Ecto neural progenitor cell (in vitro differentiated cells): ENCODE measurements around the gene OPRM1.
"Not testable (repeated sequence)": the region's sequence is repeated elsewhere in the genome, so short reads cannot be mapped to it uniquely, and the experiment has no call there.

Experiments
- DNase-seq: peaks from one replicate; pipeline ENCODE4 v3.0.0-alpha.2; 2018; ENCODE audit warnings: low spot score

Gene OPRM1

GRCh38 chr6:154154389-154154967 is 115.4 kb downstream of the OPRM1 start:
- no peak for DNase-seq

GRCh38 chr6:154156135-154156896 is 117.3 kb downstream of the OPRM1 start:
- peak; percentile 55 for DNase-seq

DNA sequence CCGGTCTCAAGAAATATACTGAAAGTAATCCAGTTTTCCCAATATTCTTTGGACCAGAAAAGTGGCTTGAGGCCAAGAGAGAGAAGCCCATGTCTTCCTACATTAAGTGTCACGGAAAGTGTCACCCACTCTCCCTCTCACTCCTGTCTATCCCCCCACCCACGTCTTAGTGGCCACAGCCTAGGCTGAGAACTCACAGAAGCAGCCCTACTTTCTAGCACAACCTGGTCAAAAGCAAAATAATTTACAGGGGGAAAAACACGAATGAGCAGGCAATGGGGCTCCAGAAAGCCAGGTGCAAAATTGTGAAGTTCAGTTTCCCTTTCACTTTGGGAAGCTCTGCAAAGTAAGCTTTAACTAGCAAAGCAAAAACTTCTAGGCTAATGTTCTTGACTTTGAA is 118.0 kb downstream of the OPRM1 start:
- no peak for DNase-seq

- DNase-seq, result no peak
Observed at GRCh38 chr6:154157706-154158105, 118.7 kb downstream of the OPRM1 start.

GRCh38 chr6:154159126-154159525 is 120.1 kb downstream of the OPRM1 start:
- DNase-seq, result no peak

GRCh38 chr6:154161689-154162088 is 122.6 kb downstream of the OPRM1 start:
- DNase-seq, result no peak

DNA sequence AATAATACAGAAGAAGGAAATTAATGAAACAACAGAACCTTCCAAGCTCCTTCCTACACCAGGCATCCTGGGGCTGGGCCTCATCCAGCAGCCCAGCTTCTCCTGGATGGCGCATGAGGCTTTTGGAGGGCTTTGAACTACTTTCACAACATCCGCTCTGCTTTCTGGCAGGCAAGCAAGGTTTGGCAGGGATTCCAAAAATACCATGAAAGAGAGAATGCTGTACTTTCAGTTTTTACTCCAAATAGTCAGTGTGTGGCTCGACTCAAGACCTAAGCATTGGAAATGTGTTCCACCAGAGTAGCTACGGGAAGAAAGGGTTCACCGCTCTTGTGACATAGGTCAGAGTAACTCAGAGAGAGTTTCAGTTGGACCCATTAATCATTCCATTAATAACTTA is 125.4 kb downstream of the OPRM1 start:
- no peak for DNase-seq

GRCh38 chr6:154165478-154165877 is 126.4 kb downstream of the OPRM1 start:
- no peak for DNase-seq

DNA sequence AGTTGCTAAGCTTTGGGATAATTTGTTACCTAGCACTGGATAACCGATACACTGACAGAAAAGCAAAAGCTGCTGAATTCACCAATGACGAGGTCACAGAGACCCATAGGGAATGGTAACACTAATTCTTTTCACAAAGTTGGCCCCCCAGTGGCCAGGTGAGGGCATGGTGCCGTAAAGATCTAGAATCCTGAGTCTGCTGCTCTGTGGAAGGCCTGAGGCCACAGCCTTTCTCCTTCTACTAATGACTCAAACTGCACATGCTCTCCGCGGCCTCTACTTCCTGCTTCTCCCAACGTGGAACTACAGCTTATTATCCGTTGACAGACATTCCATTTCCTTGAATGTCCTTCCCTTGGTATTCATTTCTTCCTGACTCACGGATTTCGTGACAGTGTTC is 127.1 kb downstream of the OPRM1 start:
- DNase-seq, result no peak

GRCh38 chr6:154167126-154167525 is 128.1 kb downstream of the OPRM1 start:
- no peak for DNase-seq

DNA sequence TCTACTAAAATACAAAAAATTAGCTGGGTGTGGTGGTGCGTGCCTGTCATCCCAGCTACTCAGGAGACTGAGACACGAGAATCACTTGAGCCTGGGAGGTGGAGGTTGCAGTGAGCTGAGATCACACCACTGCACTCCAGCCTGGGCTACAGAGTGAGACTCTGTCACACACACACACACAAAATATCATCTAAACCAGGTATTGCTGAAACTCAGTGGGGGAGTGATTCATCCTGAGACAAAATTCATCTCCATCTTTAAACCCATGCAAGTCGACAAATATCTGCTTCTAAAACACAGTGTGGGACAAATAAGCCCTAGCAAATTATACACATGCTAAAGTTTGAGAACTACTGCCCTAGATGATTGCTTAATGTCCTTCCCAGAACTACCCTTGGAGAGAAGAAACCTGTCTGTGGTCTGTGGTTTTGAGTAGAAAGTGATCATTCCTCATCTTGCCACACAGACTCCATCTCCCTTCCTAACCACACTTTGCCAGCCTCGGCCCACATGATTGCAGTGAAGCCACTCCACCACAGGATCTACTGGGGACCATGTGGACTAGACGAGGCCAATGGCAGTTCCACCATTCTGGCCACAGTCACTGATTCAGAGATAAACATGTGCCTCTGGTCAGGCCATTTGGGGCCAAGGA is 130.3 kb downstream of the OPRM1 start:
- DNase-seq, result no peak

DNA sequence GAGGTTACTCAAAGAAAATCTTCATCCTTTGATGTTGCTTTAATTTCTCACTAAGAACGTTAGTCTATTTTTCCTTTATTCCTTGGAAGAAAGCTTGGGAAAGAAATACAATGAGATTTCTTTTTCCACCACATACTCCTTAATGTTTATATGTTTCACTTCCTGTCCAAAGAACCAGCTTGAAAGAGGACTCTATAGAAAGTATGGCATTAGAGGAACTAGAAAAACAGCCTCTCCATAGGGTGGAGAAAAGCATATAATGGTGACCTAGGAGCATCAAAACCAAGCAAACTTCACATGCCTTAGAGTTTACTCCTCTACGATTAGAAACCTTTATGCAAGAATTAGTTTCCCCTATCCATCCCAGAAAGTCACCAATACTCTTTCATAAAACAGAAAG is 131.1 kb downstream of the OPRM1 start:
- no peak for DNase-seq

DNA sequence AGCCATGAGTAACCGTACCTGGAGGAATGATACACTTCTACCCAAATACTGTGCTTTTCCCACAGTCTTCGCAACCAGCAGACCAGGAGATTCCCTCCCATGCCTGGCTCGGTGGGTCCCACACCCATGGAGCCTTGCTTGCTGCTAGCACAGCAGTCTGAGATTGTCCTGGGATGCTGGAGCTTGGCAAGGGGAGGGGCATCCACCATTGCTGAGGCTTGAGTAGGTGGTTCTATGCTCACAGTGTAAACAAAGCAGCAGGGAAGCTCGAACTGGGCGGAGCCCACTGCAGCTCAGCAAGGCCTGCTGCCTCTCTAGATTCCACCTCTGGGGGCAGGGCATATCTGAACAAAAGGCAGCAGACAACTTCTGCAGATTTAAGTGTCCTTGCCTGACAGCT is 133.4 kb downstream of the OPRM1 start:
- DNase-seq, result not testable (repeated sequence)

- no peak for DNase-seq
Observed at GRCh38 chr6:154179434-154179833, 140.4 kb downstream of the OPRM1 start.

DNA sequence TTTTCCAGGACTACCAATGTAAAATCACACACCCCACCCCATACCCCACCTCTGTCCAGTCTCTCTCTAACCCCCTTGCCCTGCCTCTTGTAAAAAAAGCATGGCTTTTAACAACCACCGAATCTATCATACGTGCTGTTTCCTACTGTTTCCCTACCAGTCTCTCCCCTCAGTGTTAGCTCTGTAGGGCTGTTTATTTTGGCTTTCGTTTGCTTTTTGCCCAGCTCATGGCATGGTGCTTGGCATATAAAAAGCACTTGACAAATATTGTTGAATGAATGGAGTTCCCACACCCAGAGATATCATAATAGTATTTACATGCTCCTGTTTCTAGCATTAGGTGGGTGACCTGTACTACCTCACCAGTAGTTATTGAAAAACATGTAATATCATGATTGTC is 148.2 kb downstream of the OPRM1 start:
- DNase-seq, result no peak

GRCh38 chr6:154187714-154188113 is 148.7 kb downstream of the OPRM1 start:
- DNase-seq, result no peak

GRCh38 chr6:154196333-154196885 is 157.4 kb downstream of the OPRM1 start:
- no peak for DNase-seq

DNA sequence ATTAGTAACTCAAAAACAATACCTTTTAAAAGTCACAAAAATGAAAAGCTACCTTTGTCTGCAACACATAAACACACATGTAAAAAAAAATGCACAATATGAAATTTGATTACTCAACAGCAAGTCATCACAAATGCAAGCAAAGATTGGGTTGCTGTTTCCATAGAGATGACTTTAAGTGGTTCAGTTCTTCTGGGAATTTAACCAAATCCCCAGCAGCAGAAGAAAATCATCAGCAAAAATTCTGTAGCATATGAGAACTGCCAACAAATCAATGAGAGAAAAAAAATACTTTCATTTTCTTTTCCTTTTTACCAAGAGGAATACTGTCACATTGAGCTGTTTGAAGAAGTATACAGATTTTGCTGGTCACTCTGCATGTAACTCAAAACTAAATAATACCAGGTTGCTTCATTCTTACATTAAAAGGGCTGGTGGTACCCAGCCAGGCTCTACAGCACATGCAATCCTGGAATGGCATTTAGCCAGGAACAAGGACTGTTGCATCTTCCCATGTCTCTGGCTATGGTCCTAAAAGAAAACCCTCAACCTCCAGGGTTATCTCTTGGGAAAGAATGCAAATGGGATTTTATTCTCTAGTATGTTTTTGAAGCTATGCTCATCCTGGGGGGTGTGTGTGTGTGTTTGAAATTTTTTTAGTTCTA is 158.3 kb downstream of the OPRM1 start:
- no peak for DNase-seq

- not testable (repeated sequence) for DNase-seq
Observed at GRCh38 chr6:154201688-154202087, 162.6 kb downstream of the OPRM1 start.

DNA sequence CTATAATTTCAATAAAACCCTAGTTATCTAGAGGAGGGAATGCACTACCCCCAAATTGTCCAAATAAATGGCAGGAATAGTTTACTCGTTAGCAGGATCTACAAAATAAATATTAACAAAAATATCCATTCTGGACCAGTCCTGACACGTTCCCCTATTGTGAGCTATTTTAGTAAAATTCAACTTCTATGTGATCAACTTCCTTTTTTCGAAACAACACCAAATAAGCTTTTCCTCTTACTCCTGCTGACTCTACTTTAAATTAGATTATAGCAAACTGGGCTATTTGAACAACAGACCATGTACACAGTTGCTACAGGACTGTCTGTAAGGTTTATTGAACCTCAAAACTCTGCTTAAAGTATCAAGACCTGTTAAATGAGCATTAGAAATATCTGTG is 163.3 kb downstream of the OPRM1 start:
- DNase-seq, result no peak

GRCh38 chr6:154202958-154203357 is 163.9 kb downstream of the OPRM1 start:
- no peak for DNase-seq

DNA sequence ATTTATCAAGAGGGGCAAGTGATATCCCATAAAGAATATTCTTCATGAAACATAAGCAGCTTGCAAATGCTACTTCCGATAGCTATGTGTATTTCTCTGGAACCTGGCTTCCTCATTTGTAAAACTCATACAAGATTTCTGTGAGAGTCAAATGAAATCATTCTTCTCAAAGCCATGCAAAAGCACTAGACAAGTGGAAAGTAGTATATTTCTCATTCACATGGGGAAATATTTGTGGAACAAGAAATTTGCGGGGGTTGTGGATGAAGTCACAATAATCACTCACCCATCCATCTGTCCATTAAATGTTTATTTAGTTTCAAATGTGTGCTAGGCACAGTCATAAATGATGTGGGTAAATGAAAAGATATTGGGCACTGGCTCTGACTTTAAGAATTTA is 167.1 kb downstream of the OPRM1 start:
- no peak for DNase-seq

GRCh38 chr6:154206996-154207395 is 168.0 kb downstream of the OPRM1 start:
- DNase-seq, result no peak
